GM12892 (cell line): ENCODE data around the gene COL11A2.

Source experiments
- POLR2A ChIP-seq: IDR thresholded peaks from 2 replicates; pipeline ENCODE4 v1.6.1; 2011; ENCODE audit warnings: low read depth, low read length, control low read depth
- POLR2AphosphoS5 ChIP-seq: IDR thresholded peaks from 2 replicates; pipeline ENCODE4 v1.6.1; 2011; ENCODE audit warnings: low read depth, low read length, control low read depth
- TAF1 ChIP-seq: IDR thresholded peaks from 2 replicates; pipeline ENCODE4 v1.6.1; 2011; ENCODE audit warnings: low read depth, mild to moderate bottlenecking, control low read depth, low read length, borderline replicate concordance

DNA sequence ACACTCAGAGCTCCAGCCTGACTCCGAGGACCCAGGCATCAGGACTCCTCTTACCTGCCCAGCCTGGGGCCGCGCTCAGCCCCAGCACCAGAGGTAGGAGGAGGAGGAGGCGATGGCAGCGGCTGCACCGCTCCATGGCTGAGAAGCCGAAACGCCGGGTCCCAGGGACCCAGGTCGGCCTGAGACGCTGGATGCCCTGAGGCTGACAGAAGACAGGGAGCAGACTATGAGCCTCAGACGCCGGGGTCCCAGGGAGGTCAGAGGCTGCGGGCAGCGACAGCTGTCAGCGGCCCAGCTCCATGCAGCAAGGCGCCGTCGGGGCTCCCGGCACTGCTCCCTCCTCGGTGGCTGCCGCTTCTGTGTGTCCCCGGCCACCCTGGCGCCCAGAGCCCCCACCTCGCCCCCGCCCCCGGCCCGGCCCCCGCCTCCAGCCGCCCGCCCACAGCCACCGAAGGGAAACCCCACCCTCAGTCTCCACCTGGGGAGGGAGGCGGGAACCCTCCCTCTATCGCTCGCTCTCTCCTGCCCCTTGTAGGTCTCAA is at the start of gene COL11A2:
- TF ChIP-seq POLR2AphosphoS5 (no peak), TAF1 (no peak), POLR2A (no peak)
